Activated CD4-positive, alpha-beta T cell treated with anti-CD3 and anti-CD28 coated beads for 24 hours (primary cell): ENCODE results near the gene ABCB9.

ENCODE experiments used
- DNase-seq, 2 donors: peaks; one replicate each; pipeline ENCODE4 v3.0.0-alpha.2; 2020; ENCODE audit warnings: low read depth in 2 of 2

ABCB9 gene

DNA sequence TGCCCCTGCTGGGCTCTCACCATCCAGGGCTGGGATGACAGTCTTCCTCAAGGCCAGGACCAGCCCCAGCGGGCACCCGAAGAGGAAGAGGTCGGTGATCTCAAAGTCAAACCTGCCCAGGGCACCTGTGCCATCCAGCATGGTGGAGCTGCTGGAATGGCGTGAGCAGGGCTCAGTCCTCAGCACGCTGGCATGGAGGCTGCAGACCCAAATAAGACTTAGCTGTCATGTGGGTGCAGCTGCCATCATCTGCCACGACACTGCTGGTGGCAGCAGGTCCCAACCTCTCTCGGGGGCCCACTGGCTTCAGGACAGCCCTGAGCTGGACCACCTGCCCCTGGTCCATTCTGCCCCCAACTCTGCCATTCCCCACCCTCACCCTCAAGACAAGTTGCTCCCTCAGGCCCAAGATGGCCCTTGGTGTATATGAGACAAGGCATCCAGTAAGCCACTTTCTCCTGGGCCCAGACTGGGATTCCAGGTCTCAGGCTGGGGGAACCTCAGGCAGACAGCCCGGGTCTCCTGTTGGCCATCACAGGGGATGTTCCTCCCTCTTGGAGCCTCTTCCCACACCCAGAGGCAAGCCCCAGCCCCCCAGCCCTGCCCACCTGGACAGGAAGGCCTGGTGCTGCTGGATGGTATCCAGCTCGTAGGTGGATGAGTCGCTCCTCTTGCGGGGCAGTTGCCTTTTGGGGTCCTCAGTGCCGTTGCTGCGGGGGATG, 28.7 kb upstream of the ABCB9 start:
- no peak for DNase-seq

DNA sequence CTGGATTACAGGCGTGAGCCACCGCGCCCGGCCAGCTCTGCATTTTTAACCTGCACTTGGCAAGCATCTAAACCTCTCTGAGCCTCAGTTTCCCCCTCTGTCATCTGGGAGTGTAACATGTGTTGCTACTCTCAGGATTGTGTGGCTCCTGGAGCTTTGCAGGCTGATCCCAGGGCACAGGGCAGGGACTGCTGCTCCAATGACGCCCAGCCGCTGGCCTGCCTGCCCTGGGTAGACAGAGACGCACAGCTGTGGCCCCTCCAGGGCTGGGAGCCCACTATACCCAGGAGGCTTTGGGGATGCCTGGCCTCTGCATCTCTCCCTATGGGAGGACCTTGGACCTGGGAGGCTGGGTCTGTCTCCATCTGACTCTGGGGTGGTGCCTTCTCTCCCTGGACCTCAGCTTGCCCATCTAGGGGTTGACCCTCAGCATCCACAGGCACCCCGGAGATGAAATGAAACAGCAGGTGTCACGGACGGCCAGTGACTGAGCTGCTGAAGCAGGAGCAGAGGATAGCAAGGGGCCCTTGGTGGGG, 27.9 kb upstream of the ABCB9 start:
- no peak for DNase-seq

GRCh38 chr12:122992386-122992785, 26.1 kb upstream of the ABCB9 start:
- DNase-seq, result no peak

GRCh38 chr12:122991623-122992275, 25.5 kb upstream of the ABCB9 start:
- no peak for DNase-seq

DNA sequence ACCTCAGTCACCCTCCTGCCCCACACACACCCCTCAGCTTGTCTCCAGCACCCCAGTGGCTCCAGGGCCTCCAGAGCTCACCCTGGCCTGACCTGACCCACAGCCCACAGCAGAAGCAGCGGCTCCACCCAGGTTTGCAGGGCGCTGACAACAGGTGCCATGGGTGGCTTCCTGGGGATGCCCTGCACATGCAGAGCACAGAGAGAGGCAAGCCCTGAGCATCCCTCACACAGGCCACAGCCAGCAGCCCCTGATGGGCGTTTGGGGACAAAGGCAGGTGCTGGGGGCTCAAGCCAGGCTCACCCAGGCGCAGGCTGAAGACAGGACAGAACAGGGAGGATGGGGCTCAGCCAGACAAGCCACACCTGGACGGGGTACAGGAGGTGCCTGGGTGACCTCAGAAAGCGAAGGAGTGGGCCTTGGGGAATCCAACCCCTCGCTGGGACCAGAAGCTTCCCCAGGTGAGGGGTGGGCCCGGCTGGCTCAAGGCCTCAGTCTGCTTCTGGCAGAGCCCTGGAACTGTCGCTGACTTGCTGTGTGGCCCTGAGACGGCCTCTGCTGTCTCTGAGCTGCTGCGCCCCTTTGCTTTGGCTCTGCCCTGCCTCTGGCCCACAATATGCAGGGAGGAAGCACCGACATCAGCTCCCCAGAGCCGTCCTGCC, 24.8 kb upstream of the ABCB9 start:
- no peak for DNase-seq

- no peak for DNase-seq
Measured at GRCh38 chr12:122990561-122990960, 24.3 kb upstream of the ABCB9 start.

DNA sequence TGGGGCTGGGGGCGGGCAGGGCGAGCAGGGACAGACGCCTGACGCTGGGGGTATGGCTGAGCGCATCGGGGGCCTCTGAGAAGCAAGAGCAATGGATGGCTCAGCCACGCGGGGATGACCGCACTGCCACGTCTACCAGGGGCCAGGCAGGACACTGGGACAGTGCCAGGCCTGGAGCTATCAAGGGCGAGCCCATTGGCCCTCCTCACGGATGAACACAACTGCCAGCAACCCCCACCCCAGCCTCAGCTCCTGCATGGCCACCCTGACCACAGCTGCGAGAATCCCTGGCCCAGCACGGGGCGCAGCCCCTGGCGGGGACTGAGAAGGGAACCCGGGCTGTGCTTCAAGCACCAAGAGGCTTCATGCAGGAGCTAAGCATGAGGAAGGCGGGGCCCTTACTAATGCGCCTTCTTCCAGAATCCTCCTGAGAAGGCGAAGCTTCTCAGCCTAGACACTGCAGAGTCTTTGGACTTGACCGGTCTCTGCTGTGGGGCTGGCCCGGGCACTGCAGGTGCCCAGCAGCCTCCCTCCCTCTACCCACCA, 23.7 kb upstream of the ABCB9 start:
- DNase-seq, result no peak

DNA sequence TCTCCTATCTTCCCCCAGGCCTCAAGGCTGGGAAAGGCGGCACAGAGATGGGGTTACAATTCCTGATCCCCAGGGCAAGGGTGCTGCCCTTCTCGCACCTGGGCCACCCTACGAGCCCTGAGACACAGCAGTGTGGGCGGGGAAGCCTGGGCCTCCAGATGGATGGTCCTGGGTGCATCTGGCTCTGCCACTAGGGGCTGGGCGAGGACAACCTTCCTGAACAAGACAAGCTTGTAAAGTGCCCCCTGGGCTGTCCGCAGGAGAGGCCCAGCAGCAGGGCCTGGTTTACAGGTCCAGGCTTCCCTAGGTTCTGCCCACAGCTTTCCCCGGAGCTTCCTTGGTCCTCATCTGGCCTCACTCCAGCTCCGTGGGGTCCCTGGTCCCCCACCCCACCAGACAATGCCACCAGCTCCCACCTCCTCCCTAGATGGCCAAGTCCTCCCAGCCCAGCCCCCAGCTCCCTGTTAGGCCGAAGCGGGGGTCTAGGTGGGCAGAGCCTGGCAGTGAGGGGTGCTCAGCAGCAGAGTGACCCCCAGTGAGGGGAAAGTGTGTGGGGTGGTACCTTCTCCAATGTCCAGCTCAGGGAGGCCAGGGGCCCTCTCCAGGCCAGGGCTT, 23.1 kb upstream of the ABCB9 start:
- DNase-seq, result no peak

GRCh38 chr12:122988612-122989212, 22.4 kb upstream of the ABCB9 start:
- no peak for DNase-seq

GRCh38 chr12:122988036-122988435, 21.8 kb upstream of the ABCB9 start:
- DNase-seq, result no peak

- DNase-seq, result no peak
Measured at GRCh38 chr12:122987086-122987951, 21.1 kb upstream of the ABCB9 start.

DNA sequence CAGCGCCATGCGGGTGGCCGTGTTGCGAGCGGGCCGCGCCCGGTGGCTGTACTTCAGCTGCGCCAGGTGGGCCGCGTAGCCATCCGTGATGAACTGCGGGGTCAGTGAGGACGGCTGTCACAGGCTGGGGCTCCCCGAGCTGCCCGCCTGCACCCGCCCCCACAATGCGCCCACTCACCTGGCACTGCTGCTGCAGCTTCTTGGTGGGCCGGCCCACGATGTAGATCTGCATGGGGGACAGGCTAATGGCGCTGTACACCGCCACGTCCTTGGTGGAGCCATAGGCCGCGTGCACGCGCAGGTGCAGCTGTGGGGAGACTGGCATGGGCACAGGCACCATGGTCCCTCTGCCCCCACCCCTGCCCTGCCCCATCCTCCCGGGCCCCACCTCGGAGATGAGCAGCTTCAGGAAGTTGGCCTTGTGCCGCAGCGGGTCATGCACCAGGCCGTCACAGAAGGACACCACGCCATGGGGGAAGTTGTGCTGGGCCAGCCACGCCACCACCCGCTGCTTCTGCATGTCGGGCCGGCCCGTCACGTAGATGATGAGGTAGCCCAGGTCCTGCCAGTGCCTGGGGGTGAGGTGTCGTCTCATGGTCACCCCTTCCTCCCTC, 20.1 kb upstream of the ABCB9 start:
- DNase-seq, result no peak

DNA sequence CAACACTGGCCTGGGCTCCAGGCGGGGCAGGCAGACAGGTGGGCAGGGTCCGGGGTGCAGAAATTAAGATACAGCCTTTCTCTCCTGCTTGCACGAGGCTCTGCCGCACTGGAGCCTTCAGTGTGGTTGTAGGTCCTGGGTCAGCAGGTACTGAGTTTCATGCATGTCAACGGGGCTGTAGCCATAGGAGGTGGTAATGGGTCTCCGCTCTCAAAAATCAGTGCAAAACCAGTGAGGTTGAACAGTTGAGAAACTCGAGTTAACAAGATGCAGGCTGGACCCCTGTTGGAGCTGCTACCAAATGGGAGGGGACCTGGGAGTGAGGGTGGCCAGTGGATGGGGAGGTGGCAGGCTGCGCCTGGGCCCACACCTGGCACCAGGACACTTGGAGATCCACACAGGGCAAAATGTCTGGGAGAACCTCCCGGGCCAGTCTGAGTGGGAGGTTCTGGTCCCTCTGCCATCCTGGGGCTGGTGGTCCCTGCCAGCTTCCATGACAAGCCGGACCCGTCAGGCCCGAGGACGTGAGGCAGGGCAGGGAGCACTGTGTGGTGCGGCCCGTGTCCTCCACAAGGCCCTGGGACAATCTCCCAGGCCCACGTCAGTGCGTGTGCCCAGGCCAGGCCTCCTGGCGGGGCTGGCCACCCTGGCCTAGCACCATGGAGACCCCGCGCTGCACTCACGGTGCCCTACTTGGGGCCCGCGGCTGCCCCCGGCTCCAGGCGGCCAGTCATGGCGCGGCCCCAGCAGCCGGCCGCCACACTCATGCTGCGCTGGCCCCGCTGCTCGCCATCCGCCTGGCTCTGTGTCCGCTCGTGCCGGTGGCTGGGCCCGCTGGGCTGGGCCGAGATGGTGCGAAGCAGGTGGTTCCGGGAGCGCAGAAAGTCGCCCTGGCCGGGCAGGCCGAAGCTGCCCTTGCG, 19.3 kb upstream of the ABCB9 start:
- DNase-seq, result no peak

DNA sequence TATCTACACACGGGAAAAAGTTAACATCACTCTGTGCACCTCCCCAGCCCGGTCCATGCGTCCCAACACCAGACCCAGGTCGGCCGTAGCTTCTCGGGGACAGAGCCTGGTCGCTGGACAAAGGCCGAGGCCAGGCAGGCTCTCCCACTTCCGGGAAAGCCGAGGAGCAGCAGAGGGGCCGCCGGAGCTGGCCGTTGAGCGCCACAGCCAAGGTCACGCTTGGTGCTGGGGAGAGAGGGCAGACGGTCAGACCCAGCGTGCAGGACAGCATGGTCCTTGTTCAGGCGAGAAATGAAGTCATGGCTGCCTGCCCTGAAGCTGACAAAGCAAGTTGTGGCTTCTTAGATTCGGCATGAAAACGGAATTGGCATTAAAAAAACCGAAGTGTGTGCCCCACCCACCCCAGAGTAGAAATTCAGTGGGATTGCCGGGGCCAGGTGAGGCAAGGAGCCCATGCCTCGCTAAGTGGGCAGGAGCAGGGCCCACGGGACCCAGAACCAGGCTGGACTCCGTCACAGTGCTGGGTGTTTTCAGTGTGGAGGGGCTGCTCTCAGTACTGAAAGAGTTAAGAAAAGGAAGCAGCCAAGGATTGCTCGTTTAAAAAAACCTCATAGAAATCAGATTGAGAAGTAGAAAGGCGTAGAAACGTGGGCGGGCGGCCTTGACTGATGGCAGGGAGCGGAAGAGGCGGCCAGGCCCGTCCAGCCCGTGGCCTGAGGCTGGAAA, 18.5 kb upstream of the ABCB9 start:
- no peak for DNase-seq

DNA sequence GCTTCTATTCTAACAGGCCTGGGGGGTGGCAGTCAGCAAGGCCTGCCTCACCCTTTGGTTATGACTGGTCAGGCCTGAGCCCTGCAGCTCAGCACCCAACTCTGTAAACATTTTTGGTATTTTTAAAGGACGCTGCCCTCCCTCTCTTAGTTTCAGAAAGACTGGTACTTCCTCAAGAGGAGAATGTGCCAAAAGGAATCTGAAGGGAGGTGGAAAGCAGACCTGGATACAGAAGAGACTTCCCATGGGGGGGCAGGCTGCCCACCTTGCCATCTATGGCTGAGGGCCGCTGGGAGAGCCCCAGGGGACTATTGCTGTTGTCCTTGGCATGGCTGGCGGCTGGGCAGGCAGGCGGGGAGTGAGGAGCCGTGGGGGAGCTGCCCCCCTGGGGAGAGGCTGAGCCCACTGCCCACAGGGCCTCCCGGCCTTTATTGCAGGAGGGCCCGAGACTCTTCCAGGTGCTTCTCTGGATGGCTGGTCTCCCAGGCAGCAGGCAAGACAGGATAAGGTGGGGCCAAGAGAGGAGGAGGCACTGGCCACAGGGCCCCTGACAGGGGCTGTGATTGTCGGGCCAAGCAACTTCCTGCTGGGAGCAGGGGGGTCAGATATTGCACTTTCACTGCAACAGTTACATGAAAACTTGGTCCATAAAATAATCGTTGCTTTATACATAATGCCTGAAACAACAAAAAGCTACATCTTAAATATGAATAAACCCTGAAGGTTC, 17.7 kb upstream of the ABCB9 start:
- no peak for DNase-seq

DNA sequence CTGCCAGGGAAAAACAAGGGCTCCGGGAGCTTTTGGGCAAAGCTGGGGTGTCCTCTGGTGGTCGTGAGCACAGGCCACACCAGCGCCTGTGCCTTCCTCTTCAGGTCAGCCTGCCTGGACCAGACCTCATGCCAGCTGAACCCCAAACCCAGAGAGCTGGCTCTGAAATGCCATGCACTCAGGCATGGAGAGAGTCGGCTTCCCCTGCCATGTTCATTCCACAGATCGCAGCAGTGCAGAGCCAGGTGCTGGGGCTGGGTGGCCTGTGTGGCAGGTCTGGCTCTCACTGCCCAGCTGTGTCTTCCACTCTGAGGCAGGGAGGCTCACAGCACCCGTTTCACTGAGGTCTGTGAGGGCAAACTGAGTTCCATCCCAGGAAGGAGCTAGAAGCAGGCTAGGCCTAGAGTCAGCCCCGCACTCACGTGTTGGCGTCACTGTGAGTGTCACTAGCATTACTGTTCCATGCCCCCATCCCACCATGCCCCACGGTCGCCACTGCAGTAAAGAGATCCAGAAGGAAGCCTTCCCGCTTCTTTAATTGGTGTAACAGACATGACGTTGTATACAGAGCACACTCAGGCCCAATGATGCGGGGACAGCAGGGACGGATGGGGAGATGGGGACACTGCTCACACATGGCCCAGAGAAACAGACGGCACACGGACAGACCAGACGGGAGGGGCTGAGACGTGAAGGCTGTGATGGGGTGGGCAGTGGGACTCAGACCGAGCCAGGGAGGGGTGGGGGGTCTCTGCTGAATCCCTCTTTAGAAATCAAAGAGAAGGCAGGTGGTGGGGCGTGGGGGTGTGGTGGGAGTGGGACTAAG, 16.9 kb upstream of the ABCB9 start:
- DNase-seq, result no peak

DNA sequence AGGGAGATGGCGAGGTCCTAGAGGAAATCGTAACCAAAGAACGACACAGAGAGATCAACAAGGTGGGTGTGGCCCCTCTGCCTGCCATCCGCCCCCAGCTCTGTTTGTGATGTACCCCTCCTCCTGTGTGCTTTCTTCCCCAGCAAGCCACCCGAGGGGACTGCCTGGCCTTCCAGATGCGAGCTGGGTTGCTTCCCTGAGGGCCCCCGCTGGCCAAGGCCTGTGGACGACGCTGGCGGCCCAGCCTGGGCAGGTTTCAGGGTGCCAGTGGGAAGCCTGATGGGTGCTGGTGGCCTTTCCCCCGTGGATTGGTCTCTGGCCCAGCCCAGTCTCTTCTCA, 16.2 kb upstream of the ABCB9 start:
- DNase-seq, result no peak
